H9 (cell line): ENCODE data around the gene KLHDC7B. TPM values are rescaled to one million over a fixed set of nuclear protein-coding genes. Genes with fewer than 3 reads are reported as not detected.

ENCODE experiments used
- DNase-seq: peaks from one replicate; pipeline ENCODE4 v3.0.0-alpha.2; 2017
- H2AFZ ChIP-seq: one replicate; pipeline ENCODE4 v1.6.1; 2013; ENCODE audit warnings: mild to moderate bottlenecking, low read length, control low read depth, moderate library complexity
- H2AK5ac ChIP-seq: 2 replicates; pipeline ENCODE4 v1.6.1; 2013; ENCODE audit warnings: low read length, control low read depth, mixed read lengths; ENCODE audit not compliant: insufficient read length
- H2BK120ac ChIP-seq: one replicate; pipeline ENCODE4 v1.6.1; 2013; ENCODE audit warnings: low read depth, mild to moderate bottlenecking, low read length, control low read depth, inconsistent platforms; ENCODE audit not compliant: poor library complexity, severe bottlenecking
- H2BK12ac ChIP-seq: 2 replicates; pipeline ENCODE4 v1.6.1; 2013; ENCODE audit warnings: low read length, control low read depth, mixed read lengths, low read depth; ENCODE audit not compliant: insufficient read length
- H2BK15ac ChIP-seq: 2 replicates; pipeline ENCODE4 v1.6.1; 2013; ENCODE audit warnings: low read depth, low read length, control low read depth
- H2BK20ac ChIP-seq: one replicate; pipeline ENCODE4 v1.6.1; 2013; ENCODE audit warnings: low read depth, mild to moderate bottlenecking, low read length, control low read depth, inconsistent platforms; ENCODE audit not compliant: poor library complexity, severe bottlenecking
- H2BK5ac ChIP-seq: 2 replicates; pipeline ENCODE4 v1.6.1; 2013; ENCODE audit warnings: low read length, control low read depth, mixed read lengths; ENCODE audit not compliant: insufficient read length
- H3K14ac ChIP-seq: 2 replicates; pipeline ENCODE4 v1.6.1; 2013; ENCODE audit warnings: low read length, control low read depth; ENCODE audit not compliant: insufficient read depth
- H3K18ac ChIP-seq: 2 replicates; pipeline ENCODE4 v1.6.1; 2013; ENCODE audit warnings: low read depth, mild to moderate bottlenecking, mixed read lengths, low read length, control low read depth; ENCODE audit not compliant: insufficient read length
- H3K23ac ChIP-seq: 2 replicates; pipeline ENCODE4 v1.6.1; 2013; ENCODE audit warnings: low read length, control low read depth, mixed read lengths, low read depth; ENCODE audit not compliant: insufficient read length
- H3K23me2 ChIP-seq: 2 replicates; pipeline ENCODE4 v1.6.1; 2013; ENCODE audit warnings: low read depth, mild to moderate bottlenecking, mixed read lengths, low read length, control low read depth; ENCODE audit not compliant: insufficient read length, poor library complexity, severe bottlenecking
- H3K27ac ChIP-seq: 2 replicates; pipeline ENCODE4 v1.5.1; 2013; ENCODE audit warnings: low read length, control low read depth, mixed read lengths, low read depth; ENCODE audit not compliant: insufficient read length
- H3K27me3 ChIP-seq: 2 replicates; pipeline ENCODE4 v1.6.1; 2013; ENCODE audit warnings: low read length, control low read depth, inconsistent platforms; ENCODE audit not compliant: insufficient read depth
- H3K4ac ChIP-seq: 2 replicates; pipeline ENCODE4 v1.6.1; 2013; ENCODE audit warnings: low read depth, mild to moderate bottlenecking, control low read depth, inconsistent platforms, low read length, moderate library complexity
- H3K4me1 ChIP-seq: 2 replicates; pipeline ENCODE4 v1.6.1; 2013; ENCODE audit warnings: low read length, control low read depth, inconsistent platforms; ENCODE audit not compliant: insufficient read depth
- H3K4me2 ChIP-seq: 2 replicates; pipeline ENCODE4 v1.6.1; 2013; ENCODE audit warnings: low read length, control low read depth, mixed read lengths; ENCODE audit not compliant: insufficient read length, insufficient read depth
- H3K56ac ChIP-seq: 2 replicates; pipeline ENCODE4 v1.6.1; 2013; ENCODE audit warnings: low read depth, mild to moderate bottlenecking, mixed read lengths, low read length, control low read depth; ENCODE audit not compliant: insufficient read length
- H3K79me1 ChIP-seq: 2 replicates; pipeline ENCODE4 v1.6.1; 2013; ENCODE audit warnings: low read depth, mild to moderate bottlenecking, moderate library complexity, low read length, control low read depth, inconsistent platforms; ENCODE audit not compliant: insufficient read depth, poor library complexity, severe bottlenecking
- H3K79me2 ChIP-seq: 2 replicates; pipeline ENCODE4 v1.6.1; 2013; ENCODE audit warnings: low read length, control low read depth, inconsistent platforms; ENCODE audit not compliant: insufficient read depth
- H3K9ac ChIP-seq: 2 replicates; pipeline ENCODE4 v1.6.1; 2013; ENCODE audit warnings: low read length, control low read depth, mixed read lengths; ENCODE audit not compliant: insufficient read length; ENCODE audit errors: extremely low read depth
- H3K9me3 ChIP-seq: one replicate; pipeline ENCODE4 v1.6.1; 2013; ENCODE audit warnings: low read depth, low read length, inconsistent platforms; ENCODE audit not compliant: control insufficient read depth
- H3T11ph ChIP-seq: one replicate; pipeline ENCODE4 v1.6.1; 2013; ENCODE audit warnings: mild to moderate bottlenecking, low read length, control low read depth, inconsistent platforms
- H4K20me1 ChIP-seq: one replicate; pipeline ENCODE4 v1.6.1; 2013; ENCODE audit not compliant: control insufficient read depth, insufficient read length, insufficient read depth
- H4K5ac ChIP-seq: 2 replicates; pipeline ENCODE4 v1.6.1; 2013; ENCODE audit warnings: low read depth, mild to moderate bottlenecking, mixed read lengths, low read length, control low read depth; ENCODE audit not compliant: insufficient read length
- H4K8ac ChIP-seq: replicated peaks from 2 replicates; pipeline ENCODE4 v1.6.1; 2013; ENCODE audit warnings: low read length, control low read depth, mixed read lengths, low read depth; ENCODE audit not compliant: insufficient read length
- H4K91ac ChIP-seq: 2 replicates; pipeline ENCODE4 v1.6.1; 2013; ENCODE audit warnings: low read depth, mild to moderate bottlenecking, moderate library complexity, mixed read lengths, low read length, control low read depth; ENCODE audit not compliant: insufficient read length
- H3K27ac Mint-ChIP-seq, 3 experiments: 2 replicates in 2 of 3; 3 replicates in 1 of 3; pipeline ENCODE4 v1.8.0; 2020 to 2021; ENCODE audit warnings: mixed read lengths in 3 of 3, mild to moderate bottlenecking in 1 of 3, moderate library complexity in 1 of 3
- H3K27me3 Mint-ChIP-seq: 2 replicates; pipeline ENCODE4 v1.8.0; 2021; ENCODE audit warnings: low read depth, mild to moderate bottlenecking, moderate library complexity, mixed read lengths
- H3K36me3 Mint-ChIP-seq, 3 experiments: 2 replicates in 2 of 3; 3 replicates in 1 of 3; pipeline ENCODE4 v1.8.0; 2020 to 2021; ENCODE audit warnings: low read depth in 3 of 3, mixed read lengths in 3 of 3; ENCODE audit not compliant: insufficient read depth in 1 of 3
- H3K4me1 Mint-ChIP-seq, 2 experiments: 2 replicates each; pipeline ENCODE4 v1.8.0; 2020; ENCODE audit warnings: mixed read lengths in 2 of 2
- H3K4me3 Mint-ChIP-seq, 2 experiments: 2 replicates in 1 of 2; 3 replicates in 1 of 2; pipeline ENCODE4 v1.8.0; 2020 to 2021; ENCODE audit warnings: mild to moderate bottlenecking in 2 of 2, mixed read lengths in 2 of 2, moderate library complexity in 1 of 2
- H3K9me3 Mint-ChIP-seq, 2 experiments: 2 replicates in 1 of 2; 3 replicates in 1 of 2; pipeline ENCODE4 v1.8.0; 2020; ENCODE audit warnings: mild to moderate bottlenecking in 2 of 2, mixed read lengths in 2 of 2, moderate library complexity in 1 of 2
- WGBS: extraction: QIAGEN DNeasy Blood & Tissue Kit; methylation state at CpG from one replicate; pipeline ENCODE4 v1.1.7; 2013; ENCODE audit warnings: missing lambda C conversion rate, low lambda C conversion rate, mixed read lengths; ENCODE audit not compliant: insufficient read length; ENCODE audit errors: extremely low coverage; 5-methylcytosine and 5-hydroxymethylcytosine counted together
- total RNA-seq: library from RNA; stranded (reverse); gene quantifications from 2 replicates; pipeline ENCODE4 v1.2.1, GENCODE V29; 2021
- TF ChIP-seq, protein P1 (sequence below): fragments of 200-600 bp; sonication (generic); conservative IDR thresholded peaks from 3 replicates; pipeline ENCODE4 v1.8.0; 2021; ENCODE audit warnings: antibody characterized with exemption, mild to moderate bottlenecking

The KLHDC7B gene
- total RNA-seq, 1 experiment from 2014 or later, result not detected

DNA sequence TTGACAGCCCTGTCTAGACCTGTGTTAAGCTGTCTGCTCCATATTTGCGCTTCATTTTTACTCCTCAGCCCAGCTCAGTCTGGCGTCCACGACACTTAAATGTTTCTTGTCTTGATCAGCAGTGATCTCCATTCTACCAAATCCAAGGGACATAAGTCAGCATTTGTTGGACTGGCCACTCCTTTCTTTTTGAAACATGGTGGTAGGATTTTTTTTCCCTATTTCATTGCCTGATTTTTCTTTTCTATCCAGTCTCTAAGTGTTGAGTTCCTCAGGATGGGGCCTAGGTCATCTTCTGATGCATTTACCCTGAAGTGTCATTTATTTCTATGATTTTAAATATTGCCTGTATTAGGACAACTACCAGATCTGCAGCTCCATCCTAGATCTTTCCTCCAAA is 36.8 kb upstream of the KLHDC7B start:
- H3K56ac ChIP-seq, result no peak overlapping the region
- TF ChIP-seq, protein P1, sequence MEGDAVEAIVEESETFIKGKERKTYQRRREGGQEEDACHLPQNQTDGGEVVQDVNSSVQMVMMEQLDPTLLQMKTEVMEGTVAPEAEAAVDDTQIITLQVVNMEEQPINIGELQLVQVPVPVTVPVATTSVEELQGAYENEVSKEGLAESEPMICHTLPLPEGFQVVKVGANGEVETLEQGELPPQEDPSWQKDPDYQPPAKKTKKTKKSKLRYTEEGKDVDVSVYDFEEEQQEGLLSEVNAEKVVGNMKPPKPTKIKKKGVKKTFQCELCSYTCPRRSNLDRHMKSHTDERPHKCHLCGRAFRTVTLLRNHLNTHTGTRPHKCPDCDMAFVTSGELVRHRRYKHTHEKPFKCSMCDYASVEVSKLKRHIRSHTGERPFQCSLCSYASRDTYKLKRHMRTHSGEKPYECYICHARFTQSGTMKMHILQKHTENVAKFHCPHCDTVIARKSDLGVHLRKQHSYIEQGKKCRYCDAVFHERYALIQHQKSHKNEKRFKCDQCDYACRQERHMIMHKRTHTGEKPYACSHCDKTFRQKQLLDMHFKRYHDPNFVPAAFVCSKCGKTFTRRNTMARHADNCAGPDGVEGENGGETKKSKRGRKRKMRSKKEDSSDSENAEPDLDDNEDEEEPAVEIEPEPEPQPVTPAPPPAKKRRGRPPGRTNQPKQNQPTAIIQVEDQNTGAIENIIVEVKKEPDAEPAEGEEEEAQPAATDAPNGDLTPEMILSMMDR, result no peak
- no peak for DNase-seq
- no peak overlapping the region for H2AFZ ChIP-seq
- H2BK5ac ChIP-seq, result no peak overlapping the region
- peak overlapping the region; percentile 97 for H3K4me2 ChIP-seq
- H3K27me3 ChIP-seq, result no peaks in the 10 kb centered on the region
- H3K4me3 Mint-ChIP-seq, result peak overlapping the region; percentile 91
- no peak overlapping the region for H4K91ac ChIP-seq
- no peak overlapping the region for H3K14ac ChIP-seq
- peaks cover 0 to 6% (median 0%) of the 10 kb centered on the region in 3 experiments; a peak in 1 of 7 replicates for H3K36me3 Mint-ChIP-seq
- H3K9me3 ChIP-seq, result no peaks in the 10 kb centered on the region
- H3K23me2 ChIP-seq, result peaks cover 12% of the 10 kb centered on the region
- H3T11ph ChIP-seq, result no peak overlapping the region
- H2BK120ac ChIP-seq, result no peak overlapping the region
- H4K5ac ChIP-seq, result no peak overlapping the region
- H4K8ac ChIP-seq, result no peak overlapping the region
- no peak overlapping the region for H2BK20ac ChIP-seq
- peaks cover 11% of the 10 kb centered on the region for H3K79me1 ChIP-seq
- H3K27me3 Mint-ChIP-seq, result no peaks in the 10 kb centered on the region
- H3K27ac ChIP-seq, result no peak overlapping the region
- peak overlapping the region; percentile 99 for H3K9ac ChIP-seq
- peaks cover 11% of the 10 kb centered on the region; the same call in 1 of the 2 replicates for H3K79me2 ChIP-seq
- peaks cover 10 to 14% of the 10 kb centered on the region in 2 experiments for H3K4me1 Mint-ChIP-seq
- no peaks in the 10 kb centered on the region for H4K20me1 ChIP-seq
- H2BK15ac ChIP-seq, result no peak overlapping the region
- no peaks in the 10 kb centered on the region for H3K9me3 Mint-ChIP-seq
- H3K18ac ChIP-seq, result no peak overlapping the region
- H3K4me1 ChIP-seq, result no peaks in the 10 kb centered on the region
- no peak overlapping the region for H3K4ac ChIP-seq
- no peak overlapping the region for H2AK5ac ChIP-seq
- H3K23ac ChIP-seq, result no peak overlapping the region
- peak overlapping the region in 2 of 3 experiments; percentile 35 to 67; a peak in 3 of 7 replicates for H3K27ac Mint-ChIP-seq
- H2BK12ac ChIP-seq, result no peak overlapping the region
- WGBS, result no CpG with 5 or more reads among the region's 3 CpGs
